NAMALWA (cell line): Measurements from ENCODE around the gene TEX11.
"Not testable (repeated sequence)": the region's sequence is repeated elsewhere in the genome, so short reads cannot be mapped to it uniquely, and the experiment has no call there.

Experiments
- DNase-seq: peaks from one replicate; pipeline ENCODE4 v3.0.0-alpha.2; 2015; ENCODE audit warnings: low spot score

The TEX11 gene

GRCh38 chrX:70755850-70756249, 152.7 kb downstream of the TEX11 start:
- no peak for DNase-seq

GRCh38 chrX:70754169-70754848, 154.2 kb downstream of the TEX11 start:
- DNase-seq, result no peak

GRCh38 chrX:70733774-70734173, 174.7 kb downstream of the TEX11 start:
- not testable (repeated sequence) for DNase-seq

- not testable (repeated sequence) for DNase-seq
These were observed 180.6 kb downstream of the TEX11 start for GRCh38 chrX:70727961-70728360.

- DNase-seq, result no peak
These were observed 187.8 kb downstream of the TEX11 start for GRCh38 chrX:70720721-70721120.

GRCh38 chrX:70711336-70711735, 197.2 kb downstream of the TEX11 start:
- not testable (repeated sequence) for DNase-seq

- no peak for DNase-seq
These were observed 214.0 kb downstream of the TEX11 start for GRCh38 chrX:70694339-70695122.

GRCh38 chrX:70679455-70679854, 229.1 kb downstream of the TEX11 start:
- not testable (repeated sequence) for DNase-seq

GRCh38 chrX:70675284-70675683, 233.2 kb downstream of the TEX11 start:
- DNase-seq, result no peak

GRCh38 chrX:70672326-70672725, 236.2 kb downstream of the TEX11 start:
- no peak for DNase-seq

- no peak for DNase-seq
These were observed 239.4 kb downstream of the TEX11 start for GRCh38 chrX:70669120-70669519.

GRCh38 chrX:70664726-70665125, 243.8 kb downstream of the TEX11 start:
- DNase-seq, result peak; percentile 24

- DNase-seq, result not testable (repeated sequence)
These were observed 247.4 kb downstream of the TEX11 start for GRCh38 chrX:70661124-70661523.

GRCh38 chrX:70657546-70657945, 251.0 kb downstream of the TEX11 start:
- not testable (repeated sequence) for DNase-seq

- DNase-seq, result no peak
These were observed 252.2 kb downstream of the TEX11 start for GRCh38 chrX:70656304-70656703.

GRCh38 chrX:70647910-70648309, 260.6 kb downstream of the TEX11 start:
- not testable (repeated sequence) for DNase-seq

- no peak for DNase-seq
These were observed 272.3 kb downstream of the TEX11 start for GRCh38 chrX:70636218-70636617.

GRCh38 chrX:70635669-70636068, 272.8 kb downstream of the TEX11 start:
- no peak for DNase-seq

- DNase-seq, result no peak
These were observed 273.3 kb downstream of the TEX11 start for GRCh38 chrX:70635227-70635626.

- DNase-seq, result no peak
These were observed 286.8 kb downstream of the TEX11 start for GRCh38 chrX:70621743-70622142.

GRCh38 chrX:70618467-70618866, 290.0 kb downstream of the TEX11 start:
- no peak for DNase-seq

GRCh38 chrX:70613295-70613694, 295.2 kb downstream of the TEX11 start:
- DNase-seq, result no peak

GRCh38 chrX:70605352-70605751, 303.2 kb downstream of the TEX11 start:
- DNase-seq, result no peak
